ENCODE measurements around the gene PCDHGA12. TPM values are rescaled to one million over a fixed set of nuclear protein-coding genes. Genes with fewer than 3 reads are reported as not detected.

The PCDHGA12 gene
- total and polyA plus RNA-seq, 2 of the 8 experiments (the other 6 are each of a cell fraction or from before 2014, with no cell fraction given), result 0.88 to 1.3 TPM

DNA sequence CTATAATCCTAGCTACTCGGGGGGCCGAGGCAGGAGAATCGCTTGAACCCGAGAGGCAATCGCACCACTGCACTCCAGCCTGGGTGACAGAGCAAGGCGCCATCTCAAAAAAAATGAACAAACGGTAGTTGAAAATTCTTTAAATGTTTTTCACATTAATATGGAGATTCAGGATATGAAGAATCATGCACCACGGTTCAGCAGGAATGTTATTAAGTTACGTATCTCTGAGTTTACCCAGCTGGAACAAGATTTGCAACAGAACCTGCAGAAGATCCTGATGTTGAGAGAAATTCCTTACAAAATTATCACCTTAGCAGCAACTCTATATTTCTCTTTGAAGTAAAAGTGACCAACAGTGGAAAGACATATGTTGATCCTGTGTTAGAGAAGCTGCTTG lies 10.0 kb downstream of the PCDHGA12 start:
- ChIA-PET CTCF (ENCODE audit: partially characterized antibody) (interaction anchor here (0.6 to 4.9 kb wide), 17 partner anchors 10 to 127 kb away, joined by 3 to 22 read pairs (median 5); partner anchors contain the start of genes PCDHGA10, PCDHGA11, PCDHGA12 and PCDHGB3), POLR2A (ENCODE audit: partially characterized antibody) (interaction anchor here (1.0 kb wide), 1 partner anchor 196 kb away, joined by 3 read pairs; the partner anchor contains the start of gene PCDHB15)
- H3K4me3 ChIP-seq (ENCODE audit: extremely low read depth in 1 of 4, insufficient read depth in 2 of 4, low read depth in 3 of 4, low read length in 4 of 4), result no peak overlapping the region
- H3K79me2 ChIP-seq (ENCODE audit: control insufficient read depth in 1 of 2, insufficient read depth in 2 of 2, low read length in 2 of 2), result no peaks in the 10 kb centered on the region
- H4K8ac ChIP-seq (ENCODE audit: extremely low read depth, insufficient read depth, low read length), result no peak overlapping the region
- DNase-seq (ENCODE audit: low read depth in 1 of 2, low spot score in 2 of 2) (no peak), FAIRE-seq (no peak)
- H3K27me3 ChIP-seq (replicated peaks in 1 of 4; ENCODE audit: control insufficient read depth in 3 of 4, extremely low read depth in 1 of 4, insufficient read depth in 3 of 4, low read length in 3 of 4), result no peaks in the 10 kb centered on the region
- no peak overlapping the region for H4K5ac ChIP-seq (ENCODE audit: insufficient read length, low read depth, low read length)
- H2AK5ac ChIP-seq (ENCODE audit: low read depth, low read length), result no peak overlapping the region
- H3K23me2 ChIP-seq (ENCODE audit: low read depth, low read length), result no peaks in the 10 kb centered on the region
- no peak overlapping the region for H3K23ac ChIP-seq (ENCODE audit: insufficient read length)
- no peak overlapping the region for H3K4me2 ChIP-seq (ENCODE audit: insufficient read depth in 1 of 2, low read depth in 2 of 2, low read length in 2 of 2)
- TF ChIP-seq SIN3A (conservative IDR thresholded peaks at IDR 0.05 in 1 of 2, IDR thresholded peaks at IDR 0.05 in 1 of 2; ENCODE audit: low read depth in 1 of 2, low read length in 2 of 2), result no peak
- no peak for TF ChIP-seq MAFK (IDR thresholded peaks at IDR 0.05; ENCODE audit: low read depth, low read length)
- TF ChIP-seq, protein P1, sequence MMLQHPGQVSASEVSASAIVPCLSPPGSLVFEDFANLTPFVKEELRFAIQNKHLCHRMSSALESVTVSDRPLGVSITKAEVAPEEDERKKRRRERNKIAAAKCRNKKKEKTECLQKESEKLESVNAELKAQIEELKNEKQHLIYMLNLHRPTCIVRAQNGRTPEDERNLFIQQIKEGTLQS (IDR thresholded peaks at IDR 0.05; ENCODE audit: insufficient read depth, low read depth, low read length), result no peak
- no peak for TF ChIP-seq HDAC2 (IDR thresholded peaks at IDR 0.05; ENCODE audit: borderline replicate concordance in 1 of 2, low read depth in 2 of 2, low read length in 2 of 2)
- TF ChIP-seq ZNF274 (IDR thresholded peaks at IDR 0.05; ENCODE audit: borderline replicate concordance, extremely low read depth, low read length), result no peak
- no peak for TF ChIP-seq TAF1 (IDR thresholded peaks at IDR 0.05; ENCODE audit: low read depth, low read length)
- TF ChIP-seq RFX5 (IDR thresholded peaks at IDR 0.05; ENCODE audit: borderline replicate concordance, low read depth, low read length), result no peak
- WGBS, 2 experiments (ENCODE audit: extremely low coverage in 1 of 2, insufficient coverage in 1 of 2, insufficient read length in 1 of 2, insufficient replicate concordance in 2 of 2, low coverage in 1 of 2, low lambda C conversion rate in 2 of 2, missing lambda C conversion rate in 1 of 2), result 90% methylated on average over 9 of the region's 9 CpGs; no CpG with 5 or more reads in 1 of the 2 experiments
- H2BK20ac ChIP-seq (ENCODE audit: low read length), result no peak overlapping the region
- H3K4me1 ChIP-seq (replicated peaks in 1 of 4; ENCODE audit: control insufficient read depth in 3 of 4, insufficient read depth in 4 of 4, low read length in 3 of 4), result no peaks in the 10 kb centered on the region
- H3K14ac ChIP-seq (ENCODE audit: insufficient read length), result no peak overlapping the region
- no peak overlapping the region for H4K91ac ChIP-seq (replicated peaks; ENCODE audit: insufficient read length, low read length)
- H3K9me3 ChIP-seq (ENCODE audit: insufficient read depth in 2 of 2, low read depth in 1 of 2, low read length in 1 of 2), result peaks cover 2 to 6% of the 10 kb centered on the region in 2 experiments; a peak in 1 of 4 replicates
- no peaks in the 10 kb centered on the region for H3K36me3 ChIP-seq (ENCODE audit: control insufficient read depth in 2 of 4, insufficient read depth in 4 of 4, low read length in 3 of 4)
- H3K56ac ChIP-seq (replicated peaks; ENCODE audit: insufficient read length, low read depth, low read length), result no peak overlapping the region
- no peak overlapping the region for H2BK15ac ChIP-seq (ENCODE audit: low read length)
- H3K79me1 ChIP-seq (ENCODE audit: low read depth, low read length), result no peaks in the 10 kb centered on the region
- no peak overlapping the region for H2BK120ac ChIP-seq (replicated peaks; ENCODE audit: low read depth, low read length)
- H3K9ac ChIP-seq (replicated peaks in 1 of 4; ENCODE audit: extremely low read depth in 1 of 4, low read depth in 3 of 4, low read length in 3 of 4), result no peak overlapping the region
- no peak overlapping the region for H2BK12ac ChIP-seq (ENCODE audit: low read depth, low read length)
- H2BK5ac ChIP-seq (ENCODE audit: low read depth, low read length), result no peak overlapping the region
- no peak overlapping the region for H3K27ac ChIP-seq (ENCODE audit: low read depth, low read length)
- H3K18ac ChIP-seq (ENCODE audit: extremely low read depth, low read length), result no peak overlapping the region
- no peak overlapping the region for H3K4ac ChIP-seq (replicated peaks; ENCODE audit: insufficient read length, low read depth, low read length)
- peaks cover 0 to 2% of the 10 kb centered on the region in 2 experiments for H4K20me1 ChIP-seq (replicated peaks in 1 of 2; ENCODE audit: control insufficient read depth in 1 of 2, insufficient read depth in 2 of 2, low read length in 2 of 2)
- no peak overlapping the region for H2AFZ ChIP-seq (ENCODE audit: low read length)
